ENCODE data around the gene CFAP61.
"Not testable (repeated sequence)": the region's sequence is repeated elsewhere in the genome, so short reads cannot be mapped to it uniquely, and the experiment has no call there.

Gene CFAP61

GRCh38 chr20:20210943-20211273 is 158.6 kb downstream of the CFAP61 start:
- DNase-seq: no peak

- peak; percentile 26 for DNase-seq
Observed at GRCh38 chr20:20211274-20211987, 159.1 kb downstream of the CFAP61 start.

- DNase-seq: no peak
Observed at GRCh38 chr20:20211988-20212518, 159.7 kb downstream of the CFAP61 start.

GRCh38 chr20:20212675-20213096 is 160.4 kb downstream of the CFAP61 start:
- DNase-seq: no peak

DNA sequence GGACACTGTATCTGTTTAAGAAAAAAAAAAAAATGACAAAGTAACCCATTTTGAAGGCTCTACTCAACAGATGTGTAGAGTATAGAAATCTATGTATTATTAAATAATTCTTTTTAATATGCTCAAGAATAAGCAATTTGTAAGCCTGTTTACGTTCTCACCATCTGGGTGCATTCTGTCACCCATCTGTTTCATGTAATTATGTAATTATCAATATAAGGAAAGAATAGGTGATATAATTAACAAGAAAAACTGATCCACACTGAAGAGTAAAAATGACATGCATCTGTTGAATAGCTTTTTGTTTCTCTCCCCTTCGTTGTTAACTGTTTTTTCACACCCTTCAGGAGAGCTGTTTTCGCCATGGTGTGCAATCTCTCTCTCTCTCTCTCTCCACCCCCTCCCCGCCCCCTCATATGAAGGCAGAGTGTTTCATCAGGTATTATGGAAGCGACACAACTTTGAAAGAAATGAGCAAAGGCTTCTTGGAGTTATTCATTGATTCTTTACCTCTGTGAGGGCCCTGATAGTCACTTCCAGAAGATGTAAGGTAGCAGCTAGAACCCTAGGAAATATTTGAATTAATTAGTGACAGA is 161.3 kb downstream of the CFAP61 start:
- DNase-seq: no peak

DNA sequence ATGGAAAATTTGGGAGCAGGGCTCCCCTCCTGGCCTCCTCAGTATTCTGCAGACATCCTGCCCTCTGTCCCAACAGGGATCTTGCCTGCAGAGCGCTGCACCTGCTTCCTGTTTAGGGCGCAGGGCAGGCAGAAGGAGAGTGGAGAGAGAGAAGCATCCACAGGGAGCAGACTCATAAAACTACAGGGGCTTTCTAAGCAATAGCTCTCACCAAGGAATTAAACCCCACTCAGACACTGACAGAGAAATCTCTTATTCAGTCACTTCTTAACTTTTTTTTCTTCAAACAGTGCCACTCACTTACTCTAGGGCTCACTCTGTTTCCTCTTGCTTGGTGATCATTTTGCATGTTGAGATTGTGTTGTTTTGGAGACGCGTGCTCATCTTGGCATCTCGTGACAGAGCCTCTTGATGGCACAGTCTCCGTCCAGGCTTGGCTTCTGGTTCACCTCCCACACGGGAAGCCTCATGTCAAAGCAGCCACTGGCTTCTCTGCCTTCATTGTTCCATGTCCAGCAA is 162.5 kb downstream of the CFAP61 start:
- DNase-seq: no peak

DNA sequence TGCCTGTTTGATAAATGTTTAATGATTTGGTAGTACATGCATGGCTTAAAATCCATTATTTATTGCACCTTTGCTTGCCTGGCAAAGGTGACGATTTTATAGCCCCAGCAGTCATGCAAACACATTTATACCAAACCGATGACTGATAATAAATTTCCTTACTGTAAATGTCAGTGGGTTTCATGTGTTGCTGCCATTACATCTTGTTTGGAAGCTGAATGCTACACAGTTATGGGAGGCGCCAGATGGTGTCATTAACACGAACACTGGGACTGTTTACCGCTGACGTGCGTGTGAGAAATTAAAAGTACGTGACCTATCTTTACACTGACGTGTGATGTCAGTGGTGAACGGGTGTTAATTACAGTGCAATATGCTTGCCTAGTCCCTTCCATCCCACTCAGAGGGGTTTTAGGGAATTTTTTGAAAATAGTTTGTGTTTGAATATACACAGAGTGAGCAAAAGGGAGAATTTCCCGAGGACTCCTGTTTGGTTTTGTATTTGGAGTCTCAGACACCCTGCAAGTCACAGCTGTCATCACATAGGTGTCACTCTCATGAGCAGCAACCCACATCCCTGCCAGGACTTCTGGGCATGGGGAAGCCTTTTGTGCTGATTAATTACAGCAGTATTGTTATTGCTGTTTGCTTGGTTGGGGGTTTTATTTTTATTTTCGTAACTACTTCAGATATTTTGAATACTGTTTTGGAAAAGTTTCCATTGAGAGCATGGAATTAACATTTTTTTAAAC is 163.8 kb downstream of the CFAP61 start:
- no peak for DNase-seq

DNA sequence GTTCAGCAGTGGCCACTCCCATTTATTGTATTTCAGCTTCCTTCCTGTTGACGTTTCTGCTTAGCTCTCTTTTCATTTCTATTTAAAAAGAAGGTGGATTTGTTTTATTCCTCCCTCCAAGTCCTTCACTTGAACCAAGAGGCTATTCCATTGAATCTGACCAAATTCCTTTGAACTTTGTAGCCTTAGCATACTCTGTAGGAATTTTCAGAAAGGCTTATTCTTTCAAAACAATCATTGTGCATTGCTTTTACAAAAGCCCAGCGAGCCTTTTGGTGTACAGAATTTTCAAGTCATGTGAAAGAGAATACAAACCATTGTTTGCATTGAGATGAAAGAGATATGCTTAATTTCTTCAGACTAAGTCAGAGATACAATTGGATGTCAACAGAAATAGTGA is 164.6 kb downstream of the CFAP61 start:
- no peak for DNase-seq

GRCh38 chr20:20217621-20218020 is 165.3 kb downstream of the CFAP61 start:
- no peak for DNase-seq

DNA sequence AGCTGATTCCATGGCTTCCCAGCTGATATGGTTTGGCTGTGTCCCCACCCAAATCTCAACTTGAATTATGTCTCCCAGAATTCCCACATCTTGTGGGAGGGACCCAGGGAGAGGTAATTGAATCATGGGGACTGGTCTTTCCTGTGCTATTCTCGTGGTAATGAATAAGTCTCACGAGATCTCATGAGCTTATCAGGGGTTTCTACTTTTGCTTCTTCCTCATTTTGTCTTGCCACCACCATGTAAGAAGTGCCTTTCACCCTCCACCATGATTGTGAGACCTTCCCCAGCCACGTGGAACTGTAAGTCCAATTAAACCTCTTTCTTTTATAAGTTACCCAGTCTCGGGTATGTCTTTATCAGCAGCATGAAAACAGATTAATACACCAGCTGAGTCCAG is 165.8 kb downstream of the CFAP61 start:
- not testable (repeated sequence) for DNase-seq

GRCh38 chr20:20219016-20219415 is 166.7 kb downstream of the CFAP61 start:
- DNase-seq: no peak

GRCh38 chr20:20220134-20220533 is 167.8 kb downstream of the CFAP61 start:
- DNase-seq: no peak

- no peak for DNase-seq
Observed at GRCh38 chr20:20223981-20224380, 171.6 kb downstream of the CFAP61 start.

GRCh38 chr20:20224806-20225205 is 172.5 kb downstream of the CFAP61 start:
- peak; percentile 5 for DNase-seq

DNA sequence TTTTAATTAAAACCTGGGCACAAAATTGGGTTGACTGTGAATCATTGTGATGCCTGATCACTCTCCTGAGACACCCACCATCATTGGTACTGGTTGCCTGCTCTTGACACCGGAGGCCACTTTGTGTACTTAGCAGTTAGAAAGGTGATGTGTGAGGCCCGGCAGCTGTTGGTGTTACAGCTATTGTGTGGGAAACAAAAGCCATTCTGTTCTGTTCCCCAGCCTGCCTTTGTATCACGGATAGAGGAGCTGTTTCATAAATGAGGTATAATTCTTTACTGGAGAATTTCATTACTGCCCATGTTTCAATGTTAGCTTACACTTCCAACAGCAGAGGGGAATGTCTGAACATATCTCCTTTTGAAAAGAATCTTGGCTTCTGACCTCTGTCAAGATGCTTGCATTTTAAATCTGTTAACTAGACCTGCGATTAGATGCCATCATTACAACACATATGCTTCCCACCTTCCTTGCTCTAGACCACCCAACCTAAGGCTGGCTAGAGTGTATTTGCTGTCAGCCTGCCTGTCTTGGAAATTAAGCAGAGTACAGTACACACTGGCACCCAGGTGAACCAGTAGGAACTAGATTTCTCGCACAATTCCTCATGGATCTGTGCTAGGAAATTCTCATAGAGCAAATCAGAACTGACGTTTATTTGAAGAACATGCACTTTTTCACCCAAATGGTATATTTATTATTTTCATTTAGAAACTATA is 173.2 kb downstream of the CFAP61 start:
- DNase-seq: no peak

DNA sequence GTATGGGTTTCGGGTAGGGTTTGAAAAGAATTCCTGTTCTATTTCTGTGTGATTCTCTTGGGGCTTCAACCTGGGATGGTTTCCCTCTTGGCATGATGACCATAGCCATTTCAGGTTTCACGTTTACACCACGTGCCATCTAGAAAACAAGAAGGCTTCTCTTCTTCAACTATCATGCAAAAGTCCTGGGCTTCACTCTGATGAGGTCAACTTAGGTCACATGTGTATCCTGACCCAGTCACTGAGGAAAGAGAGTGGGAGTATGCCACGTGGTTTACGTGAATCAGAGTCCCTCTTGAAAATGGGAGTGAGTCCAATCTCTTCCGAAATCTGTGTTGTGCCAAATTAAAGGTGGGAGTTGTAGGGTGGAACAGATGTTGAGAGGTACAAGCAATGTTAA is 174.2 kb downstream of the CFAP61 start:
- DNase-seq: no peak

DNA sequence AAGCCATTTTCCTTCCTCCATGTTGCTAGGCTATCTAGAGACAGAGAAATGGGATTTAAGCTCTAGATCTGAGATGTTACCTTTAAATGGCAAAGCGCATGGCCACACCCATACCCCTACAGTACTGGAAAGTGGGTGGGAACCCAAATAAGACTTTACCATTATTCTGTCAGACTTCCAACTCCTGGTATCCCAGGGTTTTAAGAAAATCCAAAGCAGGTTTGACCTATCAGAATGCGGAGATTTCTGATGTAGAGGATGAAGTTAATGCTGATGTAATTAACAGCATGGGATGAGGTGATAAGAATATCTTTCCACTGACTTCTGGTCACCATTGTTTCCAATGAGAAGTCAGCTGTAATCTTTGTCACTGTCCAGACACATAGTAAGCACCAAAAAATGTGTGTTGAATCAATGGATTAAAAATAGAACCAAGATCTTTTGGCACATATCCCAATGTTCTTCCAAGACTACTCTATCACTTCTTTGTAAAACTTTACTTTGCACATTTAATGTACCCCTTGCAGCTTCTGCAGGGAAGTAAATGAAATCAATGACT is 174.8 kb downstream of the CFAP61 start:
- no peak for DNase-seq

DNA sequence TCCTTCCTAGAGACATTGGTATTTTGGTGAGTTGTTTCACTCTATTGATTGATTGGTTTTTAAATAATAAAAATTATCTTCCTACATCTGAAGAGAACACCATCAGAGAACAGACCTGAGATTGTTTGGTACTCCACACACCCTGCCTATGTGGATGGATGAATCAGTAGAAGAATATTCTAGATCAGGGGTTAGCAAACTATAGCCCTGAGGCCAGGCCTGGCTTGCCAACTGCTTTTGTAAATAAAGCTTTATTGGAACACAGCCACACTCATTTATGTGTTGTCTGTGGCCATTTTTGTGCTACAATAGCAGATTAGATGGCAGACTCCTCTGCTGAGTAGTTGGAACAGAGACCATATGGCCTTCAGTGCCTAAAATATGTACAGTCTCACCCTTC is 176.0 kb downstream of the CFAP61 start:
- DNase-seq: no peak

DNA sequence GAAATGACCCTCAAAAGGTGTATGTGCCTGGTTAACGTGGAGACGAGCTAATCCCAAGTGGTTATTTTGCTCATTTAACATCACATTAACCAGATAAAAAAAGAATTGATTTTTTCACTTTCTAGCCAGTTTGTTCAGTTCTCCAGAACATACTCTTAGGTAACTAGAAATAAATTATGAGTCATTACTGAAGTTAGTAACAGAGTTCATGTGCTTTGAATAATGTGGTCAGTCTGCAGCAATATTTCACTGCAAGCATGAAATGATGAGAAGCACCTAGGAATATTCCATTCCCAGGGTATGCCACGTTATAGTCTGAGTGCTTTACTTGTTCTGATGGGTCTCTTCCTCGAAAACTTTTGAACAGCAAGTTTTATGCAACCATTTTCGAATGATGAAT is 177.3 kb downstream of the CFAP61 start:
- DNase-seq: no peak

DNA sequence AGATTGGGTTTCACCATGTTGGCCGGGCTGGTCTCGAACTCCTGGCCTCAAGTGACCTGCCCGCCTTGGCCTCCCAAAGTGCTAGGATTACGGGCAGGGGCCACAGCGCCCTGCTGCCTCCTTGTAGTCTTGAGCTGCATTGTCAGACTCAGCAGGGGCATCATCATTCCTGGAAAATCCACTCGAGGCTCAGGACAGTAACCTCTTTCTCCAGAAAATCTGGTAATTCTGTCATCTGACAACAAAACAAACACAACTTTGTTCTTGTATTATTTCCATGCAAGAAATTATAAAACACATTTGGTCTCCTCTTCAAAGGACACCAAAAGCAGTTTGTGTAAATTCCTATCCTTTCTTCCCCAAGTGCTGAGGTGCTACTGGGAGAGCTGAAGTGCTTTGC is 178.4 kb downstream of the CFAP61 start:
- DNase-seq: no peak

DNA sequence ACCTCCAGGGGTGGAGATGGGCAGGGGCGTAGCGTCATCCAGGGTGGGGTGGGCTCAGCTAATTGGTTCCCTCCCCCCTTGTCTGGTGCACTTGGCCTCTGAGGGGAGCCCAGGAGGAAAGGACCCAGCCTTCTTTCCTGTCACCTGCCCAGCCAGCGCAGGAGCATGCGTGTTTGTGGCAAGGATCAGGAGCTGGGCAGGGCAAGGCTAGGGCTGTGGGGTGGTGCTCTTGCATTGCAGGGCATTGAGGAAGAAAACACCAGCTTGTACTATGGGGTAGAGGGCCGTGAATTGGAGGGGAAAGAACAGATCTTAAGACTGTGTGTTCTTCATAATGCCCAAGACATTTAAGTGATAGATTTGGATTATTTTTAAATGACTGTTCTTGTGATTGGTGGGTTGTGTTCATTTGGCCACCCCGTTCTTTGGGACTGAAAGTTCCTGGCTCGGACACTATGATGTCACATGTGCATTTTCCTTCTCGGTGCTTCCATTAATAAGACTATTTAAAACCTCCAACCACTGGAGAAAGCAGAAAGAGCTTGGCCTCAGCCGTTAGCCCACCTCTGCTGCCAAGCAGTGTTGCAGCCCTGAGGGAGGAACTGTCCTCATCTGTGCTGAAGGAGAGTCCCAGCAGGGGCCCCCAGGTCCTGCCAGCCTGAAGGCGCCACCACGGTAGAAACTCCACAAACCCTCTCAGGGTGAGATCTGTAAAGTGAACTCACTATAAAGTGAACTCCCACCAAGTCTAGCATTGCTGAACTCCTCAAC is 179.4 kb downstream of the CFAP61 start:
- DNase-seq: no peak
